ENCODE results near the gene MYO1E. TPM values are rescaled to one million over a fixed set of nuclear protein-coding genes. Genes with fewer than 3 reads are reported as not detected.

Gene MYO1E
- total RNA-seq, 2 donors from 2014 or later, result 252 to 329 TPM

- no peaks in the 10 kb centered on the region for H3K27me3 ChIP-seq
- H3K9me3 ChIP-seq, result no peaks in the 10 kb centered on the region
- intact Hi-C loops (cut with DNase I), result no loop called here
- H3K27ac ChIP-seq, result peak overlapping the region; percentile 22
- no peaks in the 10 kb centered on the region for H3K36me3 ChIP-seq
- DNase-seq, result no peak
- peaks cover 13% of the 10 kb centered on the region for H3K4me1 ChIP-seq
- no peak overlapping the region for H3K4me3 ChIP-seq
- TF ChIP-seq CTCF (IDR thresholded peaks at IDR 0.05), result no peak
- H3K9ac ChIP-seq (ENCODE audit: low read depth in 2 of 2, low read length in 2 of 2), result peak overlapping the region in 1 of 2 donors; percentile 78
Observed at GRCh38 chr15:59294574-59295260, 78.0 kb downstream of the MYO1E start.

GRCh38 chr15:59292442-59293151, 80.1 kb downstream of the MYO1E start:
- no peak for DNase-seq
- no peak overlapping the region for H3K27ac ChIP-seq
- no peak for TF ChIP-seq CTCF (IDR thresholded peaks at IDR 0.05)

GRCh38 chr15:59291213-59291549, 81.5 kb downstream of the MYO1E start:
- H3K27ac ChIP-seq, result peak overlapping the region; percentile 58
- TF ChIP-seq CTCF (IDR thresholded peaks at IDR 0.05), result no peak

More at GRCh38 chr15:59292442-59293151, 80.1 kb downstream of the MYO1E start:
- intact Hi-C loops (cut with DNase I), result no loop called here
- no peak overlapping the region for H3K4me3 ChIP-seq
- H3K9me3 ChIP-seq, result no peaks in the 10 kb centered on the region
- no peaks in the 10 kb centered on the region for H3K27me3 ChIP-seq
- peaks cover 11% of the 10 kb centered on the region for H3K4me1 ChIP-seq
- H3K9ac ChIP-seq (ENCODE audit: low read depth in 2 of 2, low read length in 2 of 2), result no peak overlapping the region
- H3K36me3 ChIP-seq, result no peaks in the 10 kb centered on the region

DNA sequence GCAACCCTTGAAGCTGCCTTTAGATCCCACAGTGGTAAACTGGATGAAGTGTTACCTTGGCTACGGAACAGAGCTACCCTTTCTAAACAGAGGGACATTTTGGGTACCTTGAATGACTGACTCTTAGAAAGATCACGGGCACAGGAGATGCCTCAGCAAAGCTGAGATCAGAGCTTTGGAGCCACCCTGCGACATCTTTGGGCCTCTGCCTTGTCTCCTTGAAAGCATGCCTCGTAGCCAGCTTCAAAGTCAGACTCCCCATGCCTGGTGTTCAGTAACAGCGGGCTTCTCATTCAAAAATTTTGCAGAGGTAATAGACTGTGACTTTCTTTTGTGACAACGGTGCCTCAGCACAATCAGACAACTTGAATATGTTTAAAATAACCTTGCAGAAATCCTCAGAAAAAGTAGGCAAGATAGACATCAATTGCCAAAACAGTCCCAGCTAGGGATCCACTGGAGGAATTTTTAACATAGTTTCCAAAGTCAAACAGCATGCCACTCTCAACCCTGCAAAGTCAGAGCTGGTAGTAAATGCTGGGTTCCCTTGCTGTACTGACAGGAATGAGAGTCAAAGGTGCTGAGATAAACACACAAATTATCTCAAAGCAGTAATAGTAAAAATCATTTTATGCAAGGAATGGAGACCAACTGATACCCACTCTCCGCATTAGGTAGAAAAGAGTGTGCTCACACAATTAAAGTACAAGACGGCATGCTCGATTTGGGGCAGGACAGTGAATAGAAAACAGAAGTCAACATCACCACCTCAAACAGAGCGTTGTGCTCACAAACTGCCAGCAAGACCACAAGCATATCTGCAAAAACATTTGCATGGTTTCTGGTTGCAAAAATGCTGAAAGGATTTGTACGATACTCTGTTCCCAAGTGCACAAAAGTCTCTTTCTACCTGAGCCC, 82.1 kb downstream of the MYO1E start:
- DNase-seq, result no peak
- no peak for TF ChIP-seq CTCF (IDR thresholded peaks at IDR 0.05)
- Histone ChIP-seq H3K9ac (ENCODE audit: low read depth in 2 of 2, low read length in 2 of 2) (peak overlapping the region; percentile 19 to 48), H3K27ac (peak overlapping the region; percentile 58), H3K27me3 (no peaks in the 10 kb centered on the region), H3K9me3 (no peaks in the 10 kb centered on the region), H3K4me3 (no peak overlapping the region), H3K4me1 (peaks cover 4% of the 10 kb centered on the region), H3K36me3 (no peaks in the 10 kb centered on the region)
- intact Hi-C loops (cut with DNase I), result no loop called here

More at GRCh38 chr15:59291213-59291549, 81.5 kb downstream of the MYO1E start:
- Histone ChIP-seq H3K9ac (ENCODE audit: low read depth in 2 of 2, low read length in 2 of 2) (peak overlapping the region; percentile 19 to 48), H3K27me3 (no peaks in the 10 kb centered on the region), H3K4me1 (peaks cover 9% of the 10 kb centered on the region), H3K36me3 (no peaks in the 10 kb centered on the region), H3K9me3 (no peaks in the 10 kb centered on the region), H3K4me3 (no peak overlapping the region)
- no peak for DNase-seq
- intact Hi-C loops (cut with DNase I), result no loop called here

GRCh38 chr15:59289574-59289973, 83.1 kb downstream of the MYO1E start:
- Histone ChIP-seq H3K27ac (no peak overlapping the region), H3K27me3 (no peaks in the 10 kb centered on the region), H3K36me3 (no peaks in the 10 kb centered on the region), H3K4me1 (no peaks in the 10 kb centered on the region), H3K9ac (ENCODE audit: low read depth in 2 of 2, low read length in 2 of 2) (peak overlapping the region in 1 of 2 donors; percentile 3), H3K4me3 (no peak overlapping the region), H3K9me3 (no peaks in the 10 kb centered on the region)
- intact Hi-C loops (cut with DNase I), result no loop called here
- no peak for TF ChIP-seq CTCF (IDR thresholded peaks at IDR 0.05)
- no peak for DNase-seq
